ENCODE results near the gene PPP1R37. TPM values are rescaled to one million over a fixed set of nuclear protein-coding genes. Genes with fewer than 3 reads are reported as not detected.

Gene PPP1R37
- total and polyA plus RNA-seq, 2 of the 8 experiments (the other 6 are each of a cell fraction or from before 2014, with no cell fraction given), result 14.6 to 25.7 TPM

DNA sequence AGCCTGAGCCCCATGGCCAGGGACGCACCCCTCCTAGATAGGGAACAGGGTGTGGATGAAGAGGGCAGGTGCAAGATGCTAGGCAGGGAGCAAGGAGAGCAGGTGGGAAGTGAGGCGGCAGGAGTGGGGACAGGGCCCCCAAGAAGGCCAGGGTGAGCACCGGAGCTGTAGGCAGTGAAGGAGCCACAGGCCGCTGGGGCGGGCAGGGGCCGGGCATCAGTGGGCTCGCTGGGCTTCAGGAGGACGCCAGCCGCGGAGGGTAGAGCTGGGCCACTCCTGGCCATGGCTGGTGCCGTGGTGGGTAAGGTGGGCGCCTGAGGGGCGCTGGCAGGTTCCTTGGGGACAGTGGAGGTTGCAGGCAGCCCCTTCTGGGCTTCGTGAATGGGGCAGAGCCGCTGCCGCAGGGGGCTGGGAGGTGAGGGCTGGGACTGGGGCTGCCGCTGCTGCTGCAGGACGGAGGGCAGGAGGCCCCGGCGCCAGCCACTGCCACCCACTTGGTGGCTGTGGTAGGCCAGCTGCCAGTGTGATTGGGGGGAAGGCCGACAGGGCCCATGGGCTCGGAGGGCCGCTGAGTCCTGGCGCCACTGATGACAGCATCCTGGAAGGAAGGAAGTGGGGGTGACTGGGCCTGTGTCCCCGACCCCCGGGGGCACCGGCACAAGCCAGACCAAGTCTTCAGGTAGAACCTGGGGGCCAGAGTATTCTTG is 65.7 kb downstream of the PPP1R37 start:
- Histone ChIP-seq H2BK120ac (replicated peaks; ENCODE audit: low read depth, low read length) (no peak overlapping the region), H2AK5ac (ENCODE audit: low read depth, low read length) (0 out of 2 replicates have a peak overlapping the region, but pooled peaks have one; percentile 24), H3K9me3 (ENCODE audit: insufficient read depth in 2 of 2, low read depth in 1 of 2, low read length in 1 of 2) (no peaks in the 10 kb centered on the region), H2AFZ (ENCODE audit: low read length) (no peak overlapping the region), H2BK12ac (ENCODE audit: low read depth, low read length) (no peak overlapping the region), H3K56ac (replicated peaks; ENCODE audit: insufficient read length, low read depth, low read length) (no peak overlapping the region), H2BK15ac (ENCODE audit: low read length) (peak overlapping the region; percentile 46; the same call in 1 of the 2 replicates), H3K4me3 (ENCODE audit: extremely low read depth in 1 of 4, insufficient read depth in 2 of 4, low read depth in 3 of 4, low read length in 4 of 4) (no peak overlapping the region), H3K4ac (replicated peaks; ENCODE audit: insufficient read length, low read depth, low read length) (no peak overlapping the region), H3K4me1 (replicated peaks in 1 of 4; ENCODE audit: control insufficient read depth in 3 of 4, insufficient read depth in 4 of 4, low read length in 3 of 4) (peaks cover 0 to 14% (median 7%) of the 10 kb centered on the region in 4 experiments; a peak in 6 of 7 replicates), H3K27ac (ENCODE audit: low read depth, low read length) (no peak overlapping the region), H2BK20ac (ENCODE audit: low read length) (no peak overlapping the region), H3K23me2 (ENCODE audit: low read depth, low read length) (peaks cover 4% of the 10 kb centered on the region; the same call in 1 of the 2 replicates), H4K8ac (ENCODE audit: extremely low read depth, insufficient read depth, low read length) (no peak overlapping the region), H3K14ac (ENCODE audit: insufficient read length) (no peak overlapping the region), H3K36me3 (ENCODE audit: control insufficient read depth in 2 of 4, insufficient read depth in 4 of 4, low read length in 3 of 4) (no peaks in the 10 kb centered on the region), H3K27me3 (replicated peaks in 1 of 4; ENCODE audit: control insufficient read depth in 3 of 4, extremely low read depth in 1 of 4, insufficient read depth in 3 of 4, low read length in 3 of 4) (peaks cover 5 to 24% (median 18%) of the 10 kb centered on the region in 4 experiments), H3K79me2 (ENCODE audit: control insufficient read depth in 1 of 2, insufficient read depth in 2 of 2, low read length in 2 of 2) (no peaks in the 10 kb centered on the region), H3K9ac (replicated peaks in 1 of 4; ENCODE audit: extremely low read depth in 1 of 4, low read depth in 3 of 4, low read length in 3 of 4) (no peak overlapping the region), H4K5ac (ENCODE audit: insufficient read length, low read depth, low read length) (no peak overlapping the region), H3K18ac (ENCODE audit: extremely low read depth, low read length) (no peak overlapping the region), H4K91ac (replicated peaks; ENCODE audit: insufficient read length, low read length) (no peak overlapping the region), H2BK5ac (ENCODE audit: low read depth, low read length) (no peak overlapping the region; the same call in 1 of the 2 replicates), H3K79me1 (ENCODE audit: low read depth, low read length) (no peaks in the 10 kb centered on the region), H3K4me2 (ENCODE audit: insufficient read depth in 1 of 2, low read depth in 2 of 2, low read length in 2 of 2) (no peak overlapping the region), H4K20me1 (replicated peaks in 1 of 2; ENCODE audit: control insufficient read depth in 1 of 2, insufficient read depth in 2 of 2, low read length in 2 of 2) (peaks cover 0 to 5% of the 10 kb centered on the region in 2 experiments), H3K23ac (ENCODE audit: insufficient read length) (no peak overlapping the region)
- CTCF ChIA-PET (ENCODE audit: partially characterized antibody), result interaction anchor here (1.0 to 4.0 kb wide), 3 partner anchors 10 to 88 kb away, joined by 3 to 32 read pairs (median 4); partner anchors contain the start of genes BLOC1S3 and TRAPPC6A
- DNase-seq (ENCODE audit: low read depth in 1 of 2, low spot score in 2 of 2) (no peak), FAIRE-seq (no peak)
- WGBS, 2 experiments (ENCODE audit: extremely low coverage in 1 of 2, insufficient coverage in 1 of 2, insufficient read length in 1 of 2, insufficient replicate concordance in 2 of 2, low coverage in 1 of 2, low lambda C conversion rate in 2 of 2, missing lambda C conversion rate in 1 of 2), result 93% methylated on average over 27 of the region's 27 CpGs; no CpG with 5 or more reads in 1 of the 2 experiments
- POLR2A ChIA-PET (ENCODE audit: partially characterized antibody), result interaction anchor here (0.8 to 3.1 kb wide), 3 partner anchors 10 to 12 kb away, joined by 3 to 20 read pairs (median 14); no protein-coding TSS in a partner anchor
- TF ChIP-seq NANOG (IDR thresholded peaks at IDR 0.05; ENCODE audit: insufficient read depth, low read depth, low read length, poor library complexity, severe bottlenecking) (no peak), YY1 (IDR thresholded peaks at IDR 0.05; ENCODE audit: low read depth, low read length) (no peak), CBX5 (IDR thresholded peaks at IDR 0.05; ENCODE audit: low read depth, low read length) (no peak), SIX5 (IDR thresholded peaks at IDR 0.05; ENCODE audit: low read depth, low read length) (no peak), TCF12 (IDR thresholded peaks at IDR 0.05; ENCODE audit: low read depth, low read length) (no peak), PHF8 (conservative IDR thresholded peaks at IDR 0.05; ENCODE audit: low read depth, low read length) (no peak), MAX (IDR thresholded peaks at IDR 0.05) (no peak), CEBPB (IDR thresholded peaks at IDR 0.05; ENCODE audit: low read depth, low read length) (no peak), CHD1 (IDR thresholded peaks at IDR 0.05; ENCODE audit: low read depth, low read length) (no peak), RFX5 (IDR thresholded peaks at IDR 0.05; ENCODE audit: borderline replicate concordance, low read depth, low read length) (no peak)
- TF ChIP-seq, protein P1, sequence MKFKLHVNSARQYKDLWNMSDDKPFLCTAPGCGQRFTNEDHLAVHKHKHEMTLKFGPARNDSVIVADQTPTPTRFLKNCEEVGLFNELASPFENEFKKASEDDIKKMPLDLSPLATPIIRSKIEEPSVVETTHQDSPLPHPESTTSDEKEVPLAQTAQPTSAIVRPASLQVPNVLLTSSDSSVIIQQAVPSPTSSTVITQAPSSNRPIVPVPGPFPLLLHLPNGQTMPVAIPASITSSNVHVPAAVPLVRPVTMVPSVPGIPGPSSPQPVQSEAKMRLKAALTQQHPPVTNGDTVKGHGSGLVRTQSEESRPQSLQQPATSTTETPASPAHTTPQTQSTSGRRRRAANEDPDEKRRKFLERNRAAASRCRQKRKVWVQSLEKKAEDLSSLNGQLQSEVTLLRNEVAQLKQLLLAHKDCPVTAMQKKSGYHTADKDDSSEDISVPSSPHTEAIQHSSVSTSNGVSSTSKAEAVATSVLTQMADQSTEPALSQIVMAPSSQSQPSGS (IDR thresholded peaks at IDR 0.05; ENCODE audit: low read length), result no peak
